ENCODE measurements around the gene GPRC5C.

DNA sequence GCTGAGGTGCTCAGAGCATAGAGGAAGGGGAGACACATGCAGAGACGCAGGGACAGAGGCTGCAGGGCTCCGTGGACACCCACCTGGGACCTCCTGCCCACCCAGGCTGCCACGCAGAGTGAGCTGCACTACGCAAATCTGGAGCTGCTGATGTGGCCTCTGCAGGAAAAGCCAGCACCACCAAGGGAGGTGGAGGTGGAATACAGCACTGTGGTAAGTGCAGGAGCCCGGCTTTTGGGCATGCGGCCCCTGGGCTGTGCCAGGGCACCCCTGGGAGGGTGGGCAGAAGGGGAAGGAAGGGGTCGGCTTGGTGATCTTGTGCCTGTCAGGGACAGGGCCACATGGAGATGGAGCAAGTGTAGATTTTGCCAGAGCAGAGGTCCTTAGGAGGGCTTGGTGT lies 49.7 kb downstream of the GPRC5C start:
- no peak for TF ChIP-seq GATA3 (IDR thresholded peaks at IDR 0.05; ENCODE audit: low read depth, low read length)
- TF ChIP-seq GATA2 (IDR thresholded peaks at IDR 0.05; ENCODE audit: low read depth, low read length) = no peak
